GM21423 (cell line): ENCODE results near the gene APBA2.

Source experiments
- ATAC-seq: cut with Tn5 transposase; IDR thresholded peaks from one replicate; pipeline ENCODE4 v1.9.1; 2021; ENCODE audit warnings: mild to moderate bottlenecking, moderate library complexity; ENCODE audit not compliant: unreplicated experiment

The APBA2 gene

GRCh38 chr15:28895146-28895545 lies 9.4 kb downstream of the APBA2 start:
- ATAC-seq, result no peak

DNA sequence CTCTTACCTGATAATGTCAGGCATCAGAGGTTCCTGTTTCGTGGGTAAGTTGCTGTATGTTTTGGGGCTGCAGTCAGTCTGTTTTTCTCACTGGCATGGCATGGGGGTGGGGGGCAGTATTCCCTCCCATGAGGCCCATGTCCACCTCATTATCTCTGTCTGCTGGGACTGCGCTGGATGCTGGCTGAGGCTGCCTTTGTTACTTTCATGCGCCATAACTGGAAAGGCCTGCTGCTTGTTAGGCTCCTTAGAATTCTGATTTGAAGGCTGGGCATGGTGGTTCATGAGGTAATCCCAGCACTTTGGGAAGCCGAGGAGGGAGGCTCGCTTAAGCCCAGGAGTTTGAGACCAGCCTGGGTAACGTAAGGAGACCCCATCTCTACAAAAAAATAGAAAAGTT lies 9.8 kb downstream of the APBA2 start:
- ATAC-seq, result no peak

GRCh38 chr15:28896951-28897350 lies 11.2 kb downstream of the APBA2 start:
- no peak for ATAC-seq

DNA sequence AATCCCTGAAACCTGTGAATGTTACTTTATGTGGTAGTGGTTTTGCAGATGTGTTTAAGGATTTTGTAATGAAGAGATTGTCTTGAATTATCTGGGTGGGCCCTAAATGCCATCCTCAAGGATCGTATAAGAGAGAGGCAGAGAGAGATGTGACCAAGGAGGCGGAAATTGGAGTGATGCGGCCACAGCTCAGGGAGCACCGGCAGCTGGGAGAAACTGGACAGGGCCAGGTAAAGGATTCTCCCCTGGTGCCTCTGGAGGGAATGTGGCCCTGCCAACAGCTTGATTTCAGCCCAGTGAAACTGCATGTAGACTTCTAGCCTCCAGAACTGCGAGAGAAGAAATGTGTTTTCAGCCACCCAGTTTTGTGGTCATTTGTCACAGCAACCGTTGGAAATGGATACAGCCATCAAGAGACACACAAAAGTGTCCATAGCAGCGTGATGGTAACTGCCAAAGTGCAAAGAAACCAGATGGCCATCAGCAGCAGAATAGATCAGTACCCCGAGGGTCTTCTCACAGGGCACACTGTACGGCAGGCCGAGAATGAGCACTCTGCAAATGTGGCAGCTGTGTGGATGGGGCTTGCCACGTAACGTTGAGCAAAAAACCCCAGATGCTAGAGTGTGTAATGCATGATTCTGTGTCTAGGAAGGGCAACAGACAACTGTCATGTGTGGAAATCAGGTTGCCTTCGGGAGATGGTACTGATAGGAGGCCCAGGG lies 12.2 kb downstream of the APBA2 start:
- no peak for ATAC-seq

GRCh38 chr15:28899061-28899738 lies 13.4 kb downstream of the APBA2 start:
- ATAC-seq, result no peak

- no peak for ATAC-seq
Measured at GRCh38 chr15:28900041-28900891, 14.5 kb downstream of the APBA2 start.

- no peak for ATAC-seq
Measured at GRCh38 chr15:28900892-28901586, 15.3 kb downstream of the APBA2 start.

GRCh38 chr15:28901587-28901980 lies 15.8 kb downstream of the APBA2 start:
- no peak for ATAC-seq

DNA sequence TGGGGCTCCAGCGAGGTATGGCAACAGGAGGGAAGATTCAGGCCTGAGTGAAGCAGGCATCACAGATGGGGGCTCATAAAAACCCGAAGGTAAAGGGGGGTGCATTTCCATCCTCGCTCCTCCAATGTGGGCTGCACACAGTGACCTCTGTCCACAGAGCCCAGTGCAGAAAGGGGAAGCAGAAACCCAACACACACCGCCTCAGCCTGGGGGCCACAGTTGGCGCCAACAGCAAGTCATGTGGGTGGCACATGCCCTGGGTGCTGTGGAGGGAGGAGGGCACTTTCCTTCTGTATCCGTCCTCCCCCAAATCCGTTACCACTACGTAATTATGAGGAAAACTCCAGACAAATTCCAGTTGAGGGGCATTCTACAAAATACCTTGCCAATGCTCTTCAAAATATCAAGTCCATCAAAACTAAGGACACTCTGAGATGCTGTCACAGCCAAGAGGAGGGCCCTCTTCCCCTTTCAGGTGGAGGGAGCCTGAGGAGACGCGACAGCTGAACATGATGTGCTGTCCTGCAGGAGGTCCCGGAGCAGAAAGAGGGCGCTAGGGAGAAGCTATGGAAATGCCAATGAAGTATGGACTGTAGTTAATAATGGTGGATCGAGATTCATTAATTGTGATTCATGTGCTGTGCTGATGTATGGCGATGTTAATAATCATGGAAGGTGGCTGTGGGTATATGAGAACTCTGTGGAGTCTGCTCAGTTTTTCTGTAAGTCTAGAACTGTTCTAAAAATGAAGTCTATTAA lies 16.4 kb downstream of the APBA2 start:
- no peak for ATAC-seq

DNA sequence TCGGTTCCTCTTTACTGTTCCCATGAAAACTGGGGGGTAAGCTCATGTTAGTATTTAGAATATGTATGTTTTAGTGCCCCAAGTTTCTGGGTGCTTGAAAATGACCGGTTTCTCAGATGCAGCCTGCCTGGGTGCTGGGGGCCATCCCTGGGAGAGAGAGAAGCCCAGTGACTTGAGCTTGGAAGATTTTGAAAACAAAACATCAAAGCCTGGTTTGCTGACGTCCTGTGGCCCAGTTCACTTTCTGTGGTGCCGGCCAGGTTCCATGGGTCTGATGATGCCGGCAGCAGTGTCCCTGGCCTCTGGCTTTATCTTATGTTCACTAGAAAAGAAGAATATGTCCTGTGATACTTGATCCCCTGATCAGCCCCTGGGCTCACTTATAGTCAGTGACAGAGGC lies 17.1 kb downstream of the APBA2 start:
- no peak for ATAC-seq

GRCh38 chr15:28903555-28903954 lies 17.8 kb downstream of the APBA2 start:
- ATAC-seq, result no peak

- no peak for ATAC-seq
Measured at GRCh38 chr15:28904003-28904402, 18.2 kb downstream of the APBA2 start.

GRCh38 chr15:28904541-28905315 lies 19.0 kb downstream of the APBA2 start:
- ATAC-seq, result no peak

DNA sequence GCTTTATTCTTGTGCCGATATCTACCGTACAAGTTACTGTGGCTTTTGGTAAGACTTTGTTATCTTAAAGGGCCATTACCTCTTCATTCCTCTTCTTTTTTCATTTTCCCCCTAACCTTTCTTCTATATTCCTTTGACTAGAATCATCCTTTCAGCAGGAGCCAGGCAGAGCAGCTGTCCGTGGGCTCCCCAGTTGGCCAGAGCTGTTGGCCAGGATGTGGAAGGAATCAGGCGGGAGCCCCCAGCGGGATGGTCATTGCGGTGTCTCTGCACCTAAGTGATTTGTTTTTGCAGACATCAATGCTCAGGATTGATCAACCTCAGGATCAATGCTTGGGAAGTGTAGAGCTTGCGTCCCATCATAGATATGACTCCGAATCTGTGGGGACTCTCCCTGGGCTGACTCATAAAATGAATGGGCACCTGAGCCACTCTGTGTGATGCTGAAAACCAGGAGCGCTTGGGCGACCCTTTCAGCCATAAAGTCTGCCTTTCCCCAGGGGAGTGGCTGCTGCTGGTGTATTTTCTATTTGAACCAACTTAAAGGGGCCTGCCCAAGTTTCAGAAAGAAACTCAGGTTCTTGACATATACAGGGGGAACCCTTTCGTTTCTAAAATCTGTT lies 21.7 kb downstream of the APBA2 start:
- no peak for ATAC-seq

DNA sequence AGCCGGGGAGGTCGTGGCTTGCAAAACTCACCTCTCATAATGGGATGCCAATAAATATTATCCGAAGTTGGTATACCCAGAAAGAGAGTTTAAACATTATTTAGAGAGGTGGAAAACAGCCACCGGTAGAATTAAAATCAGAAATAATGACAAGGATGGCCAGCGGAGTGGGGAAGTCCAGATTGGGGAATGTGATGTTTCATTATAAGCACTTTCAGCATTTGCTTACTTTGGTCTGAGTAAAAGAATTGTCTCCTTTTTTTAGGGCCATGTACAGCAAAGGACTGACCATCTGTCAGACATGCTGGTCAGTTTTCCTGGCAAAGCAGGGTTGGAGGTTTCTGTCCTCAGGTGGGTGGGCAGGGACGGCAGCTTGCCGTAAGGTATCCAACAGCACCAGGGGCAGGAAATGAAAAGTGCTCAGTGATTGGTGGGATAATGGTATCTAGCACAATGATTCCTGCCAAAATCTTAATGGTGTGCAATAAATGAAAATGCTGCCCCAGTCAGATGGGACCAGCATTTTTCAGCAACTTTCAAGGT lies 24.3 kb downstream of the APBA2 start:
- ATAC-seq, result no peak

- no peak for ATAC-seq
Measured at GRCh38 chr15:28911310-28911931, 25.6 kb downstream of the APBA2 start.

GRCh38 chr15:28912422-28912821 lies 26.6 kb downstream of the APBA2 start:
- ATAC-seq, result no peak

DNA sequence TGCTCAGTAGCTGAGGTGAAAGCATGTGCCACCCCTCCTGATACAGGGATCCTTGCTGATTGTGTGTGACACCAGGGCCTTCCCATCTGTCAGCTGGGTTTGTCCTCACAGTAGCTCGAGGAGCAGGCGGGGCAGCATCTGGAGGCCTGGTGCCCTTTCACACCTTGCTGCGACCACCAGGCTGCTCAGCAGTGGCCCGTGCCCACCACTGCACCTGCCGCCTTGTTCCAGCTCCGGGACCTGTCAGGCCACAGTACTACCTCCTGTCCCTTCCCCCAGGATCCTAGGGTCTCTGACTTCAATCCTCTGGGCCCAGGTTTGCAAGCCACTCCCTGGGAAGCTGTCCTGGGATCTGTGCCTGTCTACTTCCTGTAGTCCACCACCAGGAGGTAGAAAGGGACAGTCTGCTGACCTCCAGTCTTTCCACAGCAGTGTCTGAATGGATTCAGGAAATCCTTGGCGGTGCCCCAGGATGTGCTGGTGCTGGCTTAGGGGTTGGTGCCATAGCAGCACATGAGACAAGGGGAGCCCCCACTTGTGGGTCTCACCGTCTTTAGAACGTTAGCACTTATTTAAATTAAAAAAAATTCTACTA lies 27.5 kb downstream of the APBA2 start:
- no peak for ATAC-seq
